HEK293T (cell line): Measurements from ENCODE around the gene BICD1.

Experiments used
- CTCF ChIA-PET: fragments of 350-600 bp; formaldehyde crosslinking; extraction: SDS; loops from one replicate; lab custom pipeline; 2021; ENCODE audit warnings: antibody characterized with exemption, inconsistent platforms; lab: Yijun Ruan, JAX
- POLR2A ChIA-PET: fragments of 350-600 bp; formaldehyde crosslinking; extraction: SDS; loops from one replicate; lab custom pipeline; 2020; ENCODE audit warnings: antibody characterized with exemption, inconsistent platforms; lab: Yijun Ruan, JAX
- DNase-seq: peaks from one replicate; pipeline ENCODE4 v3.0.0; 2012; ENCODE audit warnings: mixed read lengths; ENCODE audit errors: extremely low spot score
- ARNT ChIP-seq: fragments of 450-650 bp; IDR thresholded peaks from 2 replicates; pipeline ENCODE4 v1.6.1; 2017; ENCODE audit warnings: mild to moderate bottlenecking
- BHLHE40 ChIP-seq: fragments of 450-650 bp; IDR thresholded peaks from 2 replicates; pipeline ENCODE4 v1.6.1; 2016; ENCODE audit warnings: mild to moderate bottlenecking, moderate library complexity, borderline replicate concordance
- CTBP1 ChIP-seq: fragments of 450-650 bp; IDR thresholded peaks from 2 replicates; pipeline ENCODE4 v1.6.1; 2016; ENCODE audit warnings: borderline replicate concordance
- ELF4 ChIP-seq: fragments of 450-650 bp; IDR thresholded peaks from 2 replicates; pipeline ENCODE4 v1.6.1; 2017; ENCODE audit warnings: antibody characterized with exemption
- FOXA1 ChIP-seq: fragments of 450-650 bp; IDR thresholded peaks from 2 replicates; pipeline ENCODE4 v1.6.1; 2016; ENCODE audit warnings: mild to moderate bottlenecking
- FOXK2 ChIP-seq: fragments of 450-650 bp; IDR thresholded peaks from 2 replicates; pipeline ENCODE4 v1.6.1; 2016; ENCODE audit warnings: mild to moderate bottlenecking
- FOXM1 ChIP-seq: fragments of 450-650 bp; IDR thresholded peaks from 2 replicates; pipeline ENCODE4 v1.6.1; 2017; ENCODE audit warnings: mild to moderate bottlenecking, borderline replicate concordance
- HDGF ChIP-seq: fragments of 450-650 bp; IDR thresholded peaks from 2 replicates; pipeline ENCODE4 v1.6.1; 2017; ENCODE audit warnings: antibody characterized with exemption, borderline replicate concordance
- L3MBTL2 ChIP-seq: fragments of 450-650 bp; conservative IDR thresholded peaks from 2 replicates; pipeline ENCODE4 v1.6.1; 2016; ENCODE audit warnings: mild to moderate bottlenecking
- LEF1 ChIP-seq: fragments of 450-650 bp; IDR thresholded peaks from 2 replicates; pipeline ENCODE4 v1.6.1; 2017; ENCODE audit warnings: mild to moderate bottlenecking, borderline replicate concordance
- NFRKB ChIP-seq: fragments of 450-650 bp; IDR thresholded peaks from 2 replicates; pipeline ENCODE4 v1.6.1; 2016; ENCODE audit warnings: mild to moderate bottlenecking, moderate library complexity
- SP1 ChIP-seq: fragments of 450-650 bp; IDR thresholded peaks from 2 replicates; pipeline ENCODE4 v1.6.1; 2017
- SUZ12 ChIP-seq: fragments of 450-650 bp; IDR thresholded peaks from 2 replicates; pipeline ENCODE4 v1.6.1; 2016; ENCODE audit warnings: mild to moderate bottlenecking
- TARDBP ChIP-seq: fragments of 450-650 bp; IDR thresholded peaks from 2 replicates; pipeline ENCODE4 v1.6.1; 2016
- ZNF384 ChIP-seq: fragments of 450-650 bp; IDR thresholded peaks from 2 replicates; pipeline ENCODE4 v1.6.1; 2016
- TF ChIP-seq, protein P1 (sequence below): fragments of 450-650 bp; IDR thresholded peaks from 2 replicates; pipeline ENCODE4 v1.6.1; 2016

BICD1 gene

DNA sequence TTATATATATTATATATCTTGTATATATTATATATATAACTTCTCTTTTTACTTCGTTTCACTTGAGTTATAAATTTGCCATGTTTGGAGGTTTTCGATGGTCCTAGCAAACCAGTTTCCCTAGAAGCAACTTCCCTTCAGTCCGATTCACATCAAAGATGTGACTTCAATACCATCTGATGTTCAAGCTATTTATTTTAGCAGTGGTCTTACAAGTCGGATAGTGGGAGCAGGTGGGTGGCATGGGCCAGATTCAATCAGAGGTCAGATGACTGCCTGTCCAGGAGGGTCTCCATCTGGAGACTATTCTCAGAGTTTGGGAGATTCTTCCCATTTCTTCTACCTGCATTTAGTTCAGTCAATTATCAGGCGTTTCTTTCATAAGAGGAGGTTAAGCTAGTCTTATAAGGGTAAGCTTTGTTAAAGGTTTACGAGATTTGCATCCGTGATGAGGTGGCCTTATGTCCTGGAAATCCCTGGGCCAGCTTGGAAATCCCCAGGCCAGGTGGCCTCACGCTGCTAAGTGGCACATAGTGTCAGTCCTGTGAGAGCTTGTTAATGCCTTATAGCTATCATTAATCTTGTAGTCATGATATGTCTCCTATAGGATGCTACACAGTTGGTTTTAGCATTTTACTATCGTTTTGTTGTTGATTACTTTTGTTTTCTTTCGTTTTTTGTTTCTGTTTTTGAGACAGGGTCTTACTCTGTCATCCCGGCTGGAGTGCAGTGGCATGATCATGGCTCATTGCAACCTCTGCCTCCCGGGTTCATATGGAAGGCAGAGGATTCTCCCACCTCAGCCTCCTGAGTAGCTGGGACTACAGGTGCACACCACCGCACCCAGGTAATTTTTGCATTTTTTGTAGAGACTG, 145.8 kb downstream of the BICD1 start:
- CTCF ChIA-PET, result interaction anchor here (0.7 kb wide), 1 partner anchor 9 kb away, joined by 7 read pairs; no protein-coding TSS in a partner anchor
- DNase-seq, result no peak
- POLR2A ChIA-PET, result no interaction called here
- TF ChIP-seq TARDBP (no peak), CTBP1 (no peak)
- TF ChIP-seq, protein P1, sequence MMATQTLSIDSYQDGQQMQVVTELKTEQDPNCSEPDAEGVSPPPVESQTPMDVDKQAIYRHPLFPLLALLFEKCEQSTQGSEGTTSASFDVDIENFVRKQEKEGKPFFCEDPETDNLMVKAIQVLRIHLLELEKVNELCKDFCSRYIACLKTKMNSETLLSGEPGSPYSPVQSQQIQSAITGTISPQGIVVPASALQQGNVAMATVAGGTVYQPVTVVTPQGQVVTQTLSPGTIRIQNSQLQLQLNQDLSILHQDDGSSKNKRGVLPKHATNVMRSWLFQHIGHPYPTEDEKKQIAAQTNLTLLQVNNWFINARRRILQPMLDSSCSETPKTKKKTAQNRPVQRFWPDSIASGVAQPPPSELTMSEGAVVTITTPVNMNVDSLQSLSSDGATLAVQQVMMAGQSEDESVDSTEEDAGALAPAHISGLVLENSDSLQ, result no peak

DNA sequence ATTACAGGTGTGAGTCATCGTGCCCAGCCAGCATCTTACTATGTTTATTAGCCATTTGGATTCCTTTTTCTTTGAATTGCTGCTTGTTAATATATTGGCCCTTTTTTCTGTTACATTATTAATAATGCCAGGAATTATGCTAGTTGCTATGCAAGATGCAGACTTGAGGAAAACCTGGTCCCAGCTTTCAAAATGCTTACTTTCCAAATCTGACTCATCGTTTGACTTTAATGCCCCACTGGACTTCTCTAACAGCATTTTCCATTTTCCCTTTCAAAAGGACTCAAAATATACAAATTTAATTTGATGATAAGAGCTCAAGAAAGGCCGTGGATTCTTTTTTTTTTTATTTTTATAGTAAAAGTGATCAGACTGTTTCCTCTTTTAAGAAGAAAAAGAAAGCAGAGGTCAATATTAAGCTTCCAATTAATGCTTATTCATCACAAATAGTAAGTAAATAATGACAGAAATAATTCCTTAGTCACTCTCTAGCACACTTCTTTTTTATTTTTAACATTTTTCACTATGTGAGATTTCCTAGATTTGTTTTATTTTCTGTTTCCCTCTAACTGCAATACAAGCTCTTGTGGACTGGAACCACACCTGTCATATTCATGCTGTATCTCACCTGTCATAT, 146.6 kb downstream of the BICD1 start:
- no peak for DNase-seq
- no peak for TF ChIP-seq SP1
- no peak for TF ChIP-seq TARDBP
- no peak for TF ChIP-seq NFRKB
- TF ChIP-seq FOXM1, result no peak
- TF ChIP-seq FOXK2, result no peak
- TF ChIP-seq BHLHE40, result no peak
- TF ChIP-seq FOXA1, result no peak
- TF ChIP-seq ZNF384, result no peak
- TF ChIP-seq ARNT, result no peak
- TF ChIP-seq L3MBTL2, result no peak
- TF ChIP-seq LEF1, result no peak
- TF ChIP-seq SUZ12, result no peak
- TF ChIP-seq ELF4, result no peak
- no peak for TF ChIP-seq HDGF
- TF ChIP-seq, protein P1, result no peak
- TF ChIP-seq CTBP1, result no peak
- ChIA-PET POLR2A (no interaction called here), CTCF (interaction anchor here (0.7 kb wide), 1 partner anchor 8 kb away, joined by 7 read pairs; no protein-coding TSS in a partner anchor)

DNA sequence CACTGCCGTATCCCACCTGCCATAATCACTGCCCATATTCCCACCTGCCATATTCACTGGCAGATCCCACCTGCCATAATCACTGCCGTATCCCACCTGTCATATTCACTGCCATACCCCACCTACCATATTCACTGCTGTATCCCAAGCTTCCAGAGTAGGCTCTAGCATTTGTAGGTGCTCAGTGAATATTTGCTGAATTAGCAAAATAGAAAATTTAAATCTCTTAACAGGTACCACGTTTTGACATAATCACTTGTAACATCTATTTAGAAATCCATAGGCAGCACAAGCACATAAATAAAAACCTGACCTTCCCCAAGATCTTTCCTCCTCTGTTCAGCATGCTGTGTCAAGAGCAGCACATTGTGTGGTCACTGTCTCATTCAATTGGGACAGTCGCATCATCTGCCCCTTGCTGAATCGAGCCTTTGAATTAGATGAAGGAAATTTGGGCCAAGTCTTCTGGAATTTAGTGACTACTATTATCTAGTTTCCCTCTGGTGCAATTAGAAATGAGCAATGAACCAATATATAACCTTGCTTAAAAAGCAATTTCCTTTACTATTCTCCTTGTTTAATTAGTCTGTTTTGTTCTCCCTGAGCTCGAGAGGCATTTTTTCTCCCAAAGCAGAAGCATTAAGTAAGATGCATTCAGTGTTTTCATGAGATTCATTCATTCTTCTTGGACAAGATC, 147.8 kb downstream of the BICD1 start:
- ChIA-PET POLR2A (no interaction called here), CTCF (no interaction called here)
- DNase-seq, result no peak
- no peak for TF ChIP-seq SP1
- no peak for TF ChIP-seq FOXM1
- no peak for TF ChIP-seq LEF1
- no peak for TF ChIP-seq ELF4
- no peak for TF ChIP-seq FOXK2
- no peak for TF ChIP-seq NFRKB
- no peak for TF ChIP-seq SUZ12
- no peak for TF ChIP-seq HDGF
- TF ChIP-seq ZNF384, result no peak

DNA sequence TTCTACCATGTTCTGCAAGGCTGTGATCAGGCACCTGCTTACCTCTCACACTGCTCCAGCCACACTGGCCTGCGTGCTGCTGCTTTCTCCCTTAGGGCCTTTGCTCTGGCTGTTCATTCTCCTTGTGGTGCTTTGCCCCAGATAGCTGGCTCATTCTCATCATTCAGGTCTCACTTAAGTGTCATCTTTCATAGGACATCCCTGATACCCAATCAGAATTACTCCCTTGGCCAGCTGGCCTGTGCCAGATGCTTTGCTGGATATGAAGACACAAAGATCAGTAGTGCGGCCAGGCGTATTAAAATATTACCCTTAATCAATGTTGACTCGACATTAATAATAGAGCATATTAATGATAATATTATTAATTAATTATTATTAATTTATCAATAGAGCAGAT, 148.9 kb downstream of the BICD1 start:
- TF ChIP-seq ARNT (no peak), FOXM1 (no peak), FOXK2 (no peak), SUZ12 (no peak), BHLHE40 (no peak), LEF1 (no peak), HDGF (no peak), ZNF384 (no peak), L3MBTL2 (no peak), ELF4 (no peak), TARDBP (no peak), NFRKB (no peak), SP1 (no peak), FOXA1 (no peak), CTBP1 (no peak)
- TF ChIP-seq, protein P1, result no peak
- ChIA-PET POLR2A (no interaction called here), CTCF (no interaction called here)
- DNase-seq, result no peak

DNA sequence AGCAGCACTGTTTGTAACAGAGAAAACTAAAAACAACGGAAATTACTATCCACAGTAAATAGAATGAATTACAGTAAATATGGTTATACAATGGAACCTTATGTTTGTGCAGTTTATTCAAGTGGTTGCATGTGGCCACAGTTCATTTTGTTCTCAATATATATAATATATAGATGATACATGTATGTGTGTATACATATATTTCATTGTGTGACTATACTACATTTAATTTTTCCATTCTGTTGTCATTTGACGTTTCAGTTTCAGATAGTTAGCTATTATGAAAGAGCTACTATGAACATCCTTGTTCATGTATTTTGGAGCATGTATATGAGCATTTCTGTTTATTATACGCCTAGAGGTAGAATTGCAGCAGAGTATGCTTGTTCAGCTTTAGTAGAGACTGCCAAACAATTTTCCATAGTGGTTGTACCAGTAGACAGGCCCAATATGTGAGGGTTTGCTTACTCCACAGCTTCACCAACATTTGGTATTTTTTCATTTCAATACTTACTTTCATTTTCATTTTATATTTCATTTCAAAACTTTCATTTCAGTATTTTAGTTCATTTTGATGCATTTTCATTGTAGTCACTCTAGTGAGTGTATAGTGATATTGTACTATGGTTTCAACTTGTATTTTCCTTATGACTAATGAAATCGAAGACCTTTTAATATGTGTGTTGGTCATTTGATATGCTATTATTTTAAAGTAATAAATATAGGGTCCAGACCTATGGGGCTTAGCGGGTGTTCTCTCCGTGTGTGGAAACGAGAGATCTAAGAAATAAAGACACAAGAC, 151.2 kb downstream of the BICD1 start:
- POLR2A ChIA-PET, result no interaction called here

More for the DNA sequence above, 151.2 kb downstream of the BICD1 start:
- TF ChIP-seq ARNT (no peak), SUZ12 (no peak), L3MBTL2 (no peak), SP1 (no peak), NFRKB (no peak), HDGF (no peak), ZNF384 (no peak), FOXM1 (no peak), ELF4 (no peak), FOXA1 (no peak), BHLHE40 (no peak), TARDBP (no peak), FOXK2 (no peak), CTBP1 (no peak), LEF1 (no peak)
- TF ChIP-seq, protein P1, result no peak
- DNase-seq, result no peak
- CTCF ChIA-PET, result no interaction called here
